Midbrain (tissue), 1 donor: ENCODE data around the gene SHISAL1.
"Not testable (repeated sequence)": the region's sequence is repeated elsewhere in the genome, so short reads cannot be mapped to it uniquely, and the experiment has no call there.

Experiments used
- DNase-seq: peaks from one replicate; lab custom pipeline; 2025; lab: John Stamatoyannopoulos, UW

The SHISAL1 gene

GRCh38 chr22:44328326-44328725 is 15.6 kb upstream of the SHISAL1 start:
- no peak for DNase-seq

GRCh38 chr22:44326491-44326885 is 13.7 kb upstream of the SHISAL1 start:
- no peak for DNase-seq

GRCh38 chr22:44325718-44326490 is 13.2 kb upstream of the SHISAL1 start:
- DNase-seq, result no peak

- not testable (repeated sequence) for DNase-seq
Measured at GRCh38 chr22:44323140-44323790, 10.5 kb upstream of the SHISAL1 start.

GRCh38 chr22:44319685-44320084 is 6.9 kb upstream of the SHISAL1 start:
- DNase-seq, result no peak

- no peak for DNase-seq
Measured at GRCh38 chr22:44318751-44319150, 6.0 kb upstream of the SHISAL1 start.

GRCh38 chr22:44317886-44318637 is 5.3 kb upstream of the SHISAL1 start:
- DNase-seq, result no peak

- no peak for DNase-seq
Measured at GRCh38 chr22:44317123-44317444, 4.3 kb upstream of the SHISAL1 start.

GRCh38 chr22:44316393-44317122 is 3.8 kb upstream of the SHISAL1 start:
- no peak for DNase-seq

- DNase-seq, result no peak
Measured at GRCh38 chr22:44314425-44315067, 1.8 kb upstream of the SHISAL1 start.

- no peak for DNase-seq
Measured at GRCh38 chr22:44313385-44314006, 745 bp upstream of the SHISAL1 start.

GRCh38 chr22:44311855-44312170 is 938 bp downstream of the SHISAL1 start:
- no peak for DNase-seq

- DNase-seq, result no peak
Measured at GRCh38 chr22:44311104-44311854, 1.5 kb downstream of the SHISAL1 start.

GRCh38 chr22:44309647-44310046 is 3.1 kb downstream of the SHISAL1 start:
- DNase-seq, result no peak

GRCh38 chr22:44309137-44309536 is 3.6 kb downstream of the SHISAL1 start:
- no peak for DNase-seq

GRCh38 chr22:44307509-44308169 is 5.1 kb downstream of the SHISAL1 start:
- DNase-seq, result no peak

- no peak for DNase-seq
Measured at GRCh38 chr22:44305888-44306287, 6.9 kb downstream of the SHISAL1 start.

GRCh38 chr22:44305455-44305854 is 7.3 kb downstream of the SHISAL1 start:
- no peak for DNase-seq

- no peak for DNase-seq
Measured at GRCh38 chr22:44304911-44305310, 7.8 kb downstream of the SHISAL1 start.

- no peak for DNase-seq
Measured at GRCh38 chr22:44304354-44304753, 8.4 kb downstream of the SHISAL1 start.
